ENCODE measurements around the gene ADISSP. TPM values are rescaled to one million over a fixed set of nuclear protein-coding genes. Genes with fewer than 3 reads are reported as not detected.

ADISSP gene
- 17.5 and 32.5 TPM in 2 replicates for total RNA-seq

DNA sequence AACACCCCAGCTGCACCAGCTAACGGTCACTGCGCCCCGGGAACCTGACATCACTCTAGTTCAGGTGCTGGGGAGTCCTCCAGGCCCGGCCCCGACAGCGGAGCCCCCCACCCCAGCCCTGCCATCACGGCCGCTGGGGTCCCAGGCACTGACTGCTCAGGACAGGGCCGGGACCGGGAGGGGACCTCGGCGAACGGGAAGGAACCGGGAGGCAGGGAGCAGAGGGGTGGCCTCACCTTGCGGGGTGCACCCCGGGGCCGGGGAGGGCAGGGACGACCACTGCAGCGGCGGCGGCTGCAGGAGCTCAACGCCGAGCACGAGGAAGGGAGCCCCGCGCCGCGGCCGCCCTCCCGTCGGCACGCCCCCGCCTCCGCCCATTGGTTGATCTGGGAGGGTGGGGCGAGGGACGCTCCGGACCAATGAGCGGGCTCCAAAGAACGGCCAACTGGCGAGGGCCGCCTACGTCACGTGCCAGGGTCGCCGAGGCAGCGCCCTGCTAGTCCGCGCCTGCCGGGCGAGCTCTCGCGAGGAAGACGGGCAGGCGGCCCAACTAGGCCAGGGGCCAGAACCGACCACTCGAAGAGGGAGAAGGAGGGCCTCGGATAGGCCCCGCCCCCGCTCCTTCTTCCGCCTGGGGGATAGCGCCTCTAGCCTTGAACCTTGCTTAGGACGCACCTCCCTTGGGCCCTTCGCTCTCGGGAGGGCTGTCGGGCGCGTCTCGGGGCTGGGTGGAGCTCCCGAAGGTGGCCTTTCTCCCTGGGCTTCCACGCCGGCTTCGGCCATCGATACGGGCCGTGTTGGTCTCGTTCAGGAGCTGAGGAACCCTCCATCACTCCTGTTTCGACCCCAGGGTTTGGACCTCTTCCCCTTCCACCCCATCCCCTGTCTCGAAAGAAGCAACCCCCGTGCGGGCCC is at the start of gene ADISSP:
Gene ADISSP (minus strand): TSS at position 327 of the 915 bp plus-strand sequence. CDS start 7,653 bp downstream, outside the sequence.

DNA sequence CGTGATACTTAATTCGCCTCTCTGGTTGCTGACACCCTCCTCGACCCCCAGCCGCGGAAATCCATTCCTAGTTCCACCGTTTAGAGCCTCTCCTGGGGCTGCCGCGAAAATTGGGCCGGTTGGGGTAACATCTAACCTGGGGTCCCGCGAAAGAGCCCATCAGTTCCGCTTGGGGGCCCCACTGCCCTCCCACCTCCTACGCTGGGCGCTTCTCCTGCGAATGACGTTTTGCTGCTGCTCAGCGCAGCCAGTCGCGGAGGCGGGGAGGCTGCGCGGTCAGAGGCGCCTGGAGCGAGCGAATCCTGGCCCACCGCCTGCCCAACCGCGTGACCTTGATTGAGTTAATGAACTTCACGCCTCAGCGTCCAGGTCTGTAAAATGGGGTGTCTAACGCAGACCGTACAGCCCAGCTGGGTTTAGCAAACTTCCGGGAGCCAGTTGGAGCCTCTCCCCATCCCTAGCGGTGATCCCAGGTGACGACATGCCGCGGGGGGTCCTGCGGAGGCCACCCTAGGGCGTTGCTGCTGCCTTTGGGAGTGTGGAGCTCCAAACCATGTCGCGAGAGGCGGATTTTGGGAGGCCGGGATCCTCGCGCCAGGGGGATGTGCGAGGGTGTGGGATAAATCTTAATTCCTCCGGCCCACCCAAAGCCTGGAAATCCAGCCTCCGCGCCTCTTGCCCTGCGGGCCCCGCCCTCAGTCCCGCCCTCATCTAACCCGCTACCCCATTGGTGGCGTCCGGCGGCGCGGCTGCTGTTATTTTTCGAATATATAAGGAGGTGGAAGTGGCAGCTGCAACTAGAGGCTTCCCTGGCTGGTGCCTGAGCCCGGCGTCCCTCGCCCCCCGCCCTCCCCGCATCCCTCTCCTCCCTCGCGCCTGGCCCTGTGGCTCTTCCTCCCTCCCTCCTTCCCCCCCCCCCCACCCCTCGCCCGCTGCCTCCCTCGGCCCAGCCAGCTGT is 28.2 kb upstream of the ADISSP start, which contains the start of gene CDC25B:
Gene CDC25B (plus strand): TSS at position 800 of the 958 bp plus-strand sequence. CDS start 222 bp downstream, outside the sequence.

DNA sequence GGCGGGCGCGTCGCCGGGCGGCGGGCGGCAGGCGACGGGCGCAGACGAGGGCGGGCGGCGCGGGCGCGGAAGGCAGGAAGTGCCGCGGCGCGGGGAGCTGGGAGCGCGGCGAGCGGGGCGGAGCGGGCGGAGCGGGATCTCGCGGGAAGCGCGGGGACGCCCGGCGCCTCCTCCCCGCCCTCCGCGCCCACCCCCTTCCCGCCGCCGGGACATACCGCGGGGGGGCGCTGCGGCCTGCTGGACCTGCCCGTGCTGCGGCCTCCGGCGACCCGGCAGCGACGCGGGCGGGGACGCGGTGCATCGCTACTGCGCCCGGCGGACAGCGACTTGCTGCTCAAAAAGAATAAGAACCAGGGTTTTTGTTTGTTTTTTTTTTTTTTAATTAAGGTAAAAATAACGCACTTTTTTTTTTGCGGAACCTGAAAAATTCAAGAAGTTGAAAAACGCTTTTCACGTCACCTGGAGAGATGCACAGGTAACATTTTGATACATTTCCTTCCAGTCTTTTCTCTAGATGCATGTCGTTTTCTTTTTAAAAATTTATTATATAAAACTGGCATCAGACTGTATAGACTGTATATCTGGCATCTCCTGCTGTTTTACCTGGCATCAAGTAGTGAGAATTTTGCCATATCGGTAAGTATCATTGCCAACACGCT is 19.2 kb upstream of the ADISSP start, which contains the start of gene CENPB:
Gene CENPB (minus strand): TSS at position 76 of the 659 bp plus-strand sequence. CDS start 257 bp downstream, outside the sequence.

DNA sequence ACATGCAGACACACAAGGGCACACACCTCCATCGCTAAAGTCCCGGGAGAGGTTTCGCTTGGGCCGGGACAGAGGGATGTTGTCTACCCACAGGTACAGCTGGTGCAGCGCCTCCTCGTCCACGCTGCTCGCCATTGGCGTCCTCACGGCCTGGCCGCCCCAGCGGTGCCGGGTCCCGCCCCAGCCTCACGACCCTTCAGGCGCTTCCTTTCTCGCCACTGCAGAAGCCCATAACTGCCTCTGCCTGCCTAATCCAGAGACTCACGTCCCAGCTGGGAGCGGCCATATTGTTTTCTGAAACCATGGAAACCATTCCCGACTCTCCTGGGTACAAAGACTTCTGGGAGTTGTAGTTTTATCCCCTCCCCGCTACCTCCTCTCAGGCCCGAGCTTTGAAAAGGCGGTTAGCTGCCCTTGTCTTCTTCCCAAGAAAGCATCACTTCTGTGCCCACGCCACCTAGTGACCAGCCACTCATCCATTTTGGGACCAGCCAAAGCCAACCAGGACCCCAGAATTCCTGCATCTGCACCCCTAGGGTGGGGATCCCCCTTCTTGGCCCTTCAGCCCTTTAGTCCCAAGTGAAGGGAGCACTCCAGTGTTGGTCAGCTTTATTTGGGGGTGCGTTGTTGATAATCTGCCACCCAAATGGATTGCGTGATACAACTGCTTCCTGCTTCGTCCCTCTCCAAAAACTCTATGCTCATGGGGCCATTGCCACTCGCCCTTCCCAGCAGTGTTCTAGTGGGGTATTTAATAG is 13.8 kb upstream of the ADISSP start, which contains the start of gene SPEF1:
Gene SPEF1 (minus strand): TSS at position 296 of the 758 bp plus-strand sequence. CDS start 161 bp downstream, at position 135.

DNA sequence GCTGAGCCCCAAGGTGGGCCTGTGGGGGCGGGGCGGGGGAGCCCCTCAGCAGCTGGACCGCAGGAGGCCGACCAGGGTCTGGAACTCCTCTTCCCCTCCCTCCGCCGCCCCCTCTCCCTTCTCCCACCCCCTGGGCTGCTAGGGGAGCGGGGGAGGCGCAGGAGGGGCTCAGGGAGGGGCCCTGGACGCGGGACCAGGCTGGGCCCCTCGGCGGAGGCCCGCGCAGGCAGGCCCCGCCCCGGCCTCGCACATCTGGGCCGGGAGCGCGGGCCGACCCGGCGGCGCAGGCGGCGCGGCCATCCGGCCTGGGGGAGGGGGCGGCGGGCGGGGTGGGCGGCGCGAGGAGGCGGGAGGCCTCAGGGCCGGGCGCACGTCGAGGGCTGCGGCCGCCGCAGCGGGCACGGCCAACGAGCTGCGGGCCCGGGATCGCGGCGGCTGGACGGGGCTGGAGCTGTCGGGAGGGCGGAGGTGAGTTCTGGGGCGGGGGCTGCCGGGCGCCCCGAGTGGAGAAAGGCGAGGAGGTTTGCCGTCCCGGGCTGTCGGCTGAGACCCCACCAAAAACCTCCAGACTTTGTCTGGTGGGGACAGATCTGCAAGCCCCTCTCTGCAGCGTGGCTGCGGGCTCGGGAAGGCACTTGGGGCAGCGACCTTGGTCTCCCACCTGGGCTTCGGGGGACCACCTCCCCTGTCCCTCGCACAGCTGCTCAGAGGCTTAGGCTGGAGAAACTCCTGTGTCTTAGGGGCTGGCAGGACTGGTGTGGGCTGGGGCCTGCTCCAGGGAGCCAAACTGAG is 35.0 kb downstream of the ADISSP start, which contains the start of gene HSPA12B:
Gene HSPA12B (plus strand): TSS at position 359 of the 792 bp plus-strand sequence. CDS start 5,990 bp downstream, outside the sequence.

DNA sequence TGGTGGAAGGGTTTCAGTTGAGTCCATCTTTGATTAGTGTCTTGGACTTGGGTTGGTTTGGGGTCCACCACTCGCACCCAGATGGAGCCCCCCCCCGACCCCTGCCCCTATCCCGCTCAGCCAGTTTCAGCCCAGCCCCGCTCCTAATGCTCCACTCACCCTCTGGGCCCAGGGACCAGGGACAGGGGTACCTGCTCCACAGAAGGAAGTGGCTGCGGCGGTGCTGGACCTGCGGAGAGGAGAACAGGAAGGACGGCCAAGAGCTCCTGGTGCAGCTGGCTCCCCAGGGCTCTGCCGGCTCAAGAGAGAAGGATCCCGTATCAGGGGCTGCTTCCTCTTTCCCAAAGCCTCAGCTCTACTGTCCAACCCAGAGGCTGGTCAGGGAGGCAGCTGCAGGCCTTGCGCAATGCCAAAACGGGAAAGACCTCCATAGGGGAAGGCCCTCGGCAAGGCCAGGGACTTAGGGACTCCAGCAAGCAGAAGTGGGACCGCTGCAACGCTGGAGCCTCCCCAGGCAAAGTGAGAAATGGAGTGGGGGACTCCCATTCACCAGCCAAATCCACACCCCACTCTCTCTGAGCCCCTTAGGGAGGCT is 55.2 kb downstream of the ADISSP start, which contains the start of gene SIGLEC1:
Gene SIGLEC1 (minus strand): TSS at position 322 of the 595 bp plus-strand sequence. CDS start 5,472 bp downstream, outside the sequence.

Other genes starting within 250 kb of the ADISSP start
- not detected in 2 replicates for gene GFRA4, start 104.4 kb downstream of the ADISSP start, total RNA-seq
- gene ADAM33, start 85.7 kb downstream of the ADISSP start, total RNA-seq: 11.3 and 15.3 TPM in 2 replicates
- not detected in 2 replicates for gene SIGLEC1, start 55.2 kb downstream of the ADISSP start, total RNA-seq
- 0.03 TPM in 1 of 2 replicates, not detected in the other for gene HSPA12B, start 35.1 kb downstream of the ADISSP start, total RNA-seq
- gene SPEF1, start 13.7 kb upstream of the ADISSP start, total RNA-seq: 0.13 and 0.20 TPM in 2 replicates
- gene CENPB, start 19.0 kb upstream of the ADISSP start, total RNA-seq: 101 and 113 TPM in 2 replicates
- gene CDC25B, start 28.6 kb upstream of the ADISSP start, total RNA-seq: 32.2 and 33.4 TPM in 2 replicates
- 18.2 and 19.5 TPM in 2 replicates for gene AP5S1, start 52.8 kb upstream of the ADISSP start, total RNA-seq
- gene MAVS, start 79.1 kb upstream of the ADISSP start, total RNA-seq: 30.9 and 34.4 TPM in 2 replicates
- gene PANK2, start 121.6 kb upstream of the ADISSP start, total RNA-seq: 41.0 and 41.4 TPM in 2 replicates
- gene RNF24, start 247.8 kb upstream of the ADISSP start, total RNA-seq: 29.1 and 34.0 TPM in 2 replicates